Natural killer cell (primary cell): ENCODE measurements around the gene COL27A1. TPM values are rescaled to one million over a fixed set of nuclear protein-coding genes. Genes with fewer than 3 reads are reported as not detected.

Source experiments
- ATAC-seq, 3 donors: fragments of 150-1000 bp in 2 of 3; fragments of 200-7000 bp in 1 of 3; cut with Tn5 transposase; 1 replicate in 1 of 3; 2 replicates in 2 of 3; pipeline ENCODE4 v1.10.0; 2021; ENCODE audit warnings: mild to moderate bottlenecking in 2 of 3, moderate library complexity in 2 of 3
- DNase-seq, 2 donors: peaks; one replicate each; pipeline versions ENCODE4 v3.0.0 to v3.0.0-alpha.2; 2013 to 2021; ENCODE audit warnings: mixed read lengths in 1 of 2
- H3K27ac ChIP-seq: one replicate; pipeline ENCODE4 v1.5.1; 2013; ENCODE audit warnings: mild to moderate bottlenecking, low read length
- H3K27me3 ChIP-seq: one replicate; pipeline ENCODE4 v1.6.1; 2013; ENCODE audit warnings: low read length; ENCODE audit not compliant: control insufficient read depth, insufficient read depth
- H3K36me3 ChIP-seq: one replicate; pipeline ENCODE4 v1.6.1; 2013; ENCODE audit warnings: low read length; ENCODE audit not compliant: control insufficient read depth, insufficient read depth
- H3K4me1 ChIP-seq: one replicate; pipeline ENCODE4 v1.6.1; 2013; ENCODE audit warnings: low read length; ENCODE audit not compliant: control insufficient read depth, insufficient read depth
- H3K4me3 ChIP-seq: one replicate; pipeline ENCODE4 v1.5.1; 2013; ENCODE audit warnings: low read length
- H3K9me3 ChIP-seq: one replicate; pipeline ENCODE4 v1.6.1; 2013; ENCODE audit warnings: low read length; ENCODE audit not compliant: control insufficient read depth, insufficient read depth
- H3K27ac Mint-ChIP-seq, 2 donors: one replicate each; pipeline ENCODE4 v1.8.0; 2022; ENCODE audit warnings: mild to moderate bottlenecking in 2 of 2, mixed read lengths in 2 of 2, moderate library complexity in 1 of 2
- H3K27me3 Mint-ChIP-seq, 2 donors: one replicate each; pipeline ENCODE4 v1.8.0; 2022; ENCODE audit warnings: low read depth in 2 of 2, mixed read lengths in 2 of 2
- H3K36me3 Mint-ChIP-seq: one replicate; pipeline ENCODE4 v1.8.0; 2022; ENCODE audit warnings: mixed read lengths
- H3K4me1 Mint-ChIP-seq, 2 donors: one replicate each; pipeline ENCODE4 v1.8.0; 2022; ENCODE audit warnings: mixed read lengths in 2 of 2
- H3K4me3 Mint-ChIP-seq: one replicate; pipeline ENCODE4 v1.8.0; 2022; ENCODE audit warnings: mild to moderate bottlenecking, moderate library complexity, mixed read lengths
- H3K9me3 Mint-ChIP-seq, 2 donors: one replicate each; pipeline ENCODE4 v1.8.0; 2022; ENCODE audit warnings: mixed read lengths in 2 of 2
- CTCF ChIP-seq: fragments of 200-600 bp; IDR thresholded peaks from one replicate; pipeline ENCODE4 v1.8.0; 2022; ENCODE audit warnings: antibody characterized with exemption
- WGBS: methylation state at CpG from one replicate; pipeline ENCODE4 v1.1.7; 2013; ENCODE audit warnings: missing lambda C conversion rate; ENCODE audit not compliant: insufficient coverage; 5-methylcytosine and 5-hydroxymethylcytosine counted together
- intact Hi-C: fragments of 100-400 bp; cut with micrococcal nuclease; formaldehyde crosslinking; loops from one replicate; pipeline ENCODE4 v1.14.2; 2022
- total RNA-seq, 4 donors: library from RNA; stranded (reverse); fragments of 120-200 nt in 1 of 4; gene quantifications; one replicate each; pipeline versions ENCODE4 v1.2.3 to v1.2.4, GENCODE V29; 2013 to 2022

The COL27A1 gene
- total RNA-seq, 3 donors from 2014 or later (not counting 1 experiment from before 2014, with no cell fraction given), result not detected

GRCh38 chr9:114361542-114361941 is 206.2 kb downstream of the COL27A1 start:
- TF ChIP-seq CTCF, result no peak
- Histone ChIP-seq H3K27ac (peak overlapping the region; percentile 50), H3K36me3 (peaks cover 93% of the 10 kb centered on the region), H3K4me1 (peaks cover 67% of the 10 kb centered on the region), H3K4me3 (no peak overlapping the region), H3K9me3 (no peaks in the 10 kb centered on the region), H3K27me3 (no peaks in the 10 kb centered on the region)
- peaks cover 40% of the 10 kb centered on the region for H3K36me3 Mint-ChIP-seq
- intact Hi-C loops, result loop anchor here (5.0 kb wide), 1 partner anchor 36 kb away; no protein-coding TSS in a partner anchor
- peaks cover 60 to 67% of the 10 kb centered on the region in 2 donors for H3K4me1 Mint-ChIP-seq
- peak overlapping the region; percentile 79 to 82 for H3K27ac Mint-ChIP-seq
- H3K4me3 Mint-ChIP-seq, result no peak overlapping the region
- DNase-seq (no peak), ATAC-seq (no peak)
- H3K9me3 Mint-ChIP-seq, result no peaks in the 10 kb centered on the region
- 97% methylated on average over 7 of the region's 7 CpGs for WGBS
- no peaks in the 10 kb centered on the region for H3K27me3 Mint-ChIP-seq

Other genes with a start within 250 kb of the COL27A1 start
- gene AMBP, start 77.2 kb upstream of the COL27A1 start, total RNA-seq, result not detected
- not detected for gene KIF12, start 56.2 kb upstream of the COL27A1 start, total RNA-seq
- under 1 TPM in 1 of 3 donors, not detected in 2; 1.00 TPM for gene ORM1, start 167.6 kb downstream of the COL27A1 start, total RNA-seq
- gene ORM2, start 174.3 kb downstream of the COL27A1 start, total RNA-seq, result not detected
- gene AKNA, start 232.4 kb downstream of the COL27A1 start, total RNA-seq, result 100 to 1,000 TPM; 577 to 743 (median 676) TPM